Small intestine (tissue), 7 donors: ENCODE data around the gene TBX2. TPM values are rescaled to one million over a fixed set of nuclear protein-coding genes. Genes with fewer than 3 reads are reported as not detected.

Source experiments
- DNase-seq, 2 donors: peaks; one replicate each; pipeline versions ENCODE4 v3.0.0 to v3.0.0-alpha.2; 2013
- FAIRE-seq: peaks from 2 replicates; lab custom pipeline; 2012; peaks lifted over from hg19 to GRCh38; lab: Jason Lieb, UNC
- H3K27ac ChIP-seq, 3 donors: one replicate each; pipeline ENCODE4 v1.5.1; 2013; ENCODE audit warnings: low read length in 2 of 3, mild to moderate bottlenecking in 2 of 3, control low read depth in 1 of 3, inconsistent platforms in 1 of 3, low read depth in 1 of 3, moderate library complexity in 1 of 3
- H3K27me3 ChIP-seq, 3 donors: one replicate each; pipeline ENCODE4 v1.6.1; 2013; ENCODE audit warnings: low read length in 3 of 3, inconsistent platforms in 1 of 3; ENCODE audit not compliant: control insufficient read depth in 3 of 3, insufficient read depth in 3 of 3
- H3K36me3 ChIP-seq, 3 donors: one replicate each; pipeline ENCODE4 v1.6.1; 2013; ENCODE audit warnings: low read length in 3 of 3, inconsistent platforms in 1 of 3, low read depth in 1 of 3, mild to moderate bottlenecking in 1 of 3, moderate library complexity in 1 of 3; ENCODE audit not compliant: control insufficient read depth in 3 of 3, insufficient read depth in 2 of 3
- H3K4me1 ChIP-seq, 3 donors: one replicate each; pipeline ENCODE4 v1.6.1; 2013; ENCODE audit warnings: low read length in 2 of 3, inconsistent platforms in 1 of 3, low read depth in 1 of 3, mild to moderate bottlenecking in 1 of 3, moderate library complexity in 1 of 3; ENCODE audit not compliant: control insufficient read depth in 3 of 3, insufficient read depth in 2 of 3
- H3K4me3 ChIP-seq, 3 donors: one replicate each; pipeline ENCODE4 v1.5.1; 2013; ENCODE audit warnings: low read length in 3 of 3, control low read depth in 1 of 3, inconsistent platforms in 1 of 3, low read depth in 1 of 3, mild to moderate bottlenecking in 1 of 3, moderate library complexity in 1 of 3
- H3K9me3 ChIP-seq, 2 donors: one replicate each; pipeline ENCODE4 v1.6.1; 2013; ENCODE audit warnings: low read depth in 1 of 2, low read length in 1 of 2; ENCODE audit not compliant: control insufficient read depth in 2 of 2, insufficient read depth in 1 of 2
- WGBS, 3 donors: extraction: QIAGEN DNeasy Blood & Tissue Kit; methylation state at CpG; one replicate each; pipeline ENCODE4 v1.1.7; 2013; 5-methylcytosine and 5-hydroxymethylcytosine counted together
- polyA plus RNA-seq, 4 donors: library from polyadenylated mRNA; stranded (reverse) in 3 of 4; unstranded in 1 of 4; fragments of 200-250 nt in 3 of 4; fragments of 120-200 nt in 1 of 4; gene quantifications; one replicate each; pipeline versions ENCODE4 v1.2.1 to v1.2.3, GENCODE V29; 2013
- donor health status: healthy with polysubstance abuse.
- donor health status: control.
- donor health status: control.
- donor health status: Bipolar disorder and iron deficiency.
- donor health status: healthy.

TBX2 gene
- polyA plus RNA-seq, 4 donors: 0.45 to 9.6 (median 6.9) TPM

GRCh38 chr17:61456061-61456681 lies 56.5 kb downstream of the TBX2 start:
- DNase-seq (no peak), FAIRE-seq (no peak)
- Histone ChIP-seq H3K27ac (no peak overlapping the region), H3K27me3 (peaks cover 18 to 94% (median 63%) of the 10 kb centered on the region in 3 donors), H3K36me3 (no peaks in the 10 kb centered on the region), H3K9me3 (no peaks in the 10 kb centered on the region), H3K4me1 (peaks cover 0 to 48% (median 0%) of the 10 kb centered on the region in 3 donors), H3K4me3 (no peak overlapping the region)
- WGBS, 3 donors: 24 to 37% (median 33%) methylated on average over 47 of the region's 47 CpGs

DNA sequence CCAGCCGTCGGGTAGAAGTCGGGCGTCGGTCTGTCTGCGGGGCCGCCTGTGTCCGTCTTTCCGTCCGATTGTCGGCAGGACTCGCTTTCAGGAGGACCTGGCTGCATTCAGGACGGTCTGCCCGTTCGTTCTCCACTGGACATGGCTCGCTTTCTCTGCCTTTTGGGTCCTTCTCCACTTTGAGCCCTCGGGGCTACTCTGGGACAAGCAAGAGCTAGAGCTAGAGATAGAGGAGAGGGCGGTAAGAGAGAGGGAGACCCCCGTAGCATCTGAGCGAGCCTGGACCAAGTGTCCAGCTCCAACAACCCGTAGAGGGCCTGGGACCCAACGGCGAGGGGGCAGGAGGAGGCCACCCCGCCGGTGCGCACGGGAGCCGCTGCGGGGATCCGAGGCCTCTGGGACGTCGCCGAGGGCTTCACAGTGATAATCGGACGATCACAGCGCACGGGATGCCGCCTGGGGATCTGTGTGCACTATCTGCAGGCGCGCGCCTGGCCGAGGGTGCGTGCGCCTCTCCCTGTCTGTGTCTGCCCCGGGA lies 57.1 kb downstream of the TBX2 start:
- no peaks in the 10 kb centered on the region for H3K9me3 ChIP-seq
- 9 to 11% (median 10%) methylated on average over 36 to 45 of the region's 45 CpGs for WGBS, 3 donors
- no peak overlapping the region for H3K4me3 ChIP-seq
- peaks cover 12 to 94% (median 62%) of the 10 kb centered on the region in 3 donors for H3K27me3 ChIP-seq
- H3K4me1 ChIP-seq: peaks cover 0 to 54% (median 0%) of the 10 kb centered on the region in 3 donors
- no peak for DNase-seq
- no peak overlapping the region for H3K27ac ChIP-seq
- no peak for FAIRE-seq
- H3K36me3 ChIP-seq: no peaks in the 10 kb centered on the region

DNA sequence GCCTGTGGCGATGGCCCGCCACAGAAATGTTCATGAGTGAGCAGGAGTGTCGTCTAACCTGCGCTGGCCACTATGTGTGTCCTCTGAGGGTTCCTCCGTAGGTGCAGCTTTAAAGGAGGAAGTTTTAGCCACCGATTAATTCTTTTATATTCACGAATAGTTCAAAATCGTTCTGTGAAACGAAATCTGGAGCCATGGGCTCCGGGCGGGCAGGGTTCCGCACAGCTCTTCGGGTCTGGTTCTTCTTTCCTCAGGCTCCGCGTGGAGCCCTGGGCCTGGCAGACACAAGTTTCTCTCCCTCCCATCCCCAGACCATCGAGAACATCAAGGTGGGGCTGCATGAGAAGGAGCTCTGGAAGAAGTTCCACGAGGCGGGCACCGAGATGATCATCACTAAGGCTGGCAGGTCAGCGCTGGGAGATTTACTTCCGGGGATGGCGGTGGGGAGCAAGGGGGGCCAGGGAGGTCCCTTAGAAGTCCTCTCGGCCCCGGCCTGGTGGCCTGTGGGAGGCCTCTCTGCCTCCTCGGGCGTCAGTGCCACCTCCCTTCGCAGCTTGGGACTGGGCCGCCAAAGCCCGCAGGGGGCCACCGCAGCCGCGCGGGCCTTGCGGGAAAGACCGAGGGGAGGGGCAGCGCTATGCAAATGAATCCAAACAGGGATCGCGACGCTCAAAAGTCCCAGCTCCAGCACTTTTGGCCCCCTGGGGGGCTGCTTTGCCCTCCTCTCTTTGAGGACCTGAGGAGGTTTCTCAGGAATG lies 57.8 kb downstream of the TBX2 start:
- FAIRE-seq: no peak
- peaks cover 0 to 56% (median 0%) of the 10 kb centered on the region in 3 donors for H3K4me1 ChIP-seq

GRCh38 chr17:61458000-61458399 lies 58.4 kb downstream of the TBX2 start:
- Histone ChIP-seq H3K9me3 (no peaks in the 10 kb centered on the region), H3K36me3 (no peaks in the 10 kb centered on the region), H3K4me3 (no peak overlapping the region), H3K27me3 (peaks cover 15 to 95% (median 59%) of the 10 kb centered on the region in 3 donors), H3K27ac (no peak overlapping the region), H3K4me1 (peaks cover 0 to 56% (median 0%) of the 10 kb centered on the region in 3 donors)
- 10 to 16% (median 11%) methylated on average over 14 of the region's 14 CpGs for WGBS, 3 donors
- DNase-seq: no peak
- no peak for FAIRE-seq

More for the DNA sequence above, 57.8 kb downstream of the TBX2 start:
- DNase-seq: no peak
- H3K36me3 ChIP-seq: no peaks in the 10 kb centered on the region
- no peaks in the 10 kb centered on the region for H3K9me3 ChIP-seq
- peaks cover 15 to 94% (median 57%) of the 10 kb centered on the region in 3 donors for H3K27me3 ChIP-seq
- H3K4me3 ChIP-seq: no peak overlapping the region
- 3 to 7% (median 4%) methylated on average over 39 of the region's 39 CpGs for WGBS, 3 donors
- H3K27ac ChIP-seq: no peak overlapping the region

DNA sequence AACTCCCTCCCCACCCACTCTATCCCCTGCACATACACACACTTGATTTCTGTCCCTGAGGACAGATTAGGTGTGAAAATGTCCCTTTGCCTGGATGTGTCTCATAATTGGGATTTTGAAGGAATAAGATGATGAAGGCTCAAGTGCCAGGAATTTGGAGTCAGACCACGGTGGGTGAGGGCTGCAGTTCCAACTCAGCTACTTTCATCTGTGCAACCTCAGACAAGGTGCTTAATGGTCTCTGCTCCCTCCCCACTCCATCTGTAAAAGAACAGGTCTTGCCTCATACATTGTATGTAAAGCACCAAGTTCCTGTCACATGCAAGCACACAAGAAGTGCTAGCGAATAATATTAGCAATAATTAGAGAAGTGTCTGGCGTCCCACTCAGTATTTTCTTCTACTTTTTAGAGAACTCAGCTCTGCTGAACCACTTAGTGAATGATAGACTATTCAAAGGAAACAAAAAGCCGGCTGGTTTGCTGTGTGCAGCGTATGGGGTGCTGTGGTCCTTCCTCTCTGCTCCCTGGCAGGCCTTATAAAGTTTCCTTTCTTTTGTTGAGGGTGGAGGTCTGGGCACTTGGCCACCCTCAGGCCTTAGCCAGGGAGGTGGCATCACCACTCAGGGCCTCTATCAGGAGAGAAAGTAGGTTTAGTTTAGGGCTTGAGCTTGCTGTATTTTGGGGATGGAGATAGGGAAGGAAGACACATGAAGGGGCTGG lies 58.9 kb downstream of the TBX2 start:
- no peak for FAIRE-seq

More for the DNA sequence above, 58.9 kb downstream of the TBX2 start:
- Histone ChIP-seq H3K36me3 (no peaks in the 10 kb centered on the region), H3K9me3 (no peaks in the 10 kb centered on the region), H3K27me3 (peaks cover 15 to 99% (median 64%) of the 10 kb centered on the region in 3 donors), H3K4me3 (no peak overlapping the region), H3K27ac (no peak overlapping the region), H3K4me1 (peaks cover 0 to 56% (median 0%) of the 10 kb centered on the region in 3 donors)
- no peak for DNase-seq
- WGBS, 3 donors: 39 to 60% (median 48%) methylated on average over 5 of the region's 5 CpGs

Other genes with a start within 250 kb of the TBX2 start
- 10 to 100 TPM in 1 of 4 donors, not detected in 3; 16.8 TPM for gene TBX4, start 52.6 kb downstream of the TBX2 start, polyA plus RNA-seq
- under 1 TPM in 1 of 4 donors, not detected in 3; 0.38 TPM for gene NACA2, start 191.4 kb downstream of the TBX2 start, polyA plus RNA-seq